Stimulated activated CD4-positive, alpha-beta T cell treated with anti-CD3 and anti-CD28 coated beads, Interleukin-12 subunit alpha, Interleukin-12 subunit beta, amount 100 ng/mL, for 48 hours (primary cell): ENCODE measurements around the gene LSM2.
"Not testable (repeated sequence)": the region's sequence is repeated elsewhere in the genome, so short reads cannot be mapped to it uniquely, and the experiment has no call there.

Experiments used
- DNase-seq, 3 donors: peaks; one replicate each; pipeline ENCODE4 v3.0.0-alpha.2; 2020; ENCODE audit warnings: low read depth in 2 of 3, low spot score in 1 of 3

Gene LSM2

DNA sequence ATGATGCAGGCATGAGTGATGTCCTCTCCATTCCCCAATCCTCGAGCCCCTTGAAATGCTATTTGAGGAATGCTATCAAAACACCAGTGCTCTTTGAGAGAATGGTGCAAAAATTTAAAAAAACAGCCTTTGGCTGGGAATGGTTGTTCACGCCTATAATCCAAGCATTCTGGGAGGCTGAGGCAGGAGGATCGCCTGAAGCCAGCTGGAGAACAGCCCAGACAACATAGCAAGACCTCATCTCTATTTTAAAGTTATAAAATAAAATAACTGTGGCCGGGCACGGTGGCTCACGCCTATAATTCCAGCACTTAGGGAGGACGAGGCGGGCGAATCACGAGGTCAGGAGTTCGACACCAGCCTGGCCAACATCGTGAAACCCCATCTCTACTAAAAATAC lies 7.0 kb downstream of the LSM2 start:
- DNase-seq: no peak

DNA sequence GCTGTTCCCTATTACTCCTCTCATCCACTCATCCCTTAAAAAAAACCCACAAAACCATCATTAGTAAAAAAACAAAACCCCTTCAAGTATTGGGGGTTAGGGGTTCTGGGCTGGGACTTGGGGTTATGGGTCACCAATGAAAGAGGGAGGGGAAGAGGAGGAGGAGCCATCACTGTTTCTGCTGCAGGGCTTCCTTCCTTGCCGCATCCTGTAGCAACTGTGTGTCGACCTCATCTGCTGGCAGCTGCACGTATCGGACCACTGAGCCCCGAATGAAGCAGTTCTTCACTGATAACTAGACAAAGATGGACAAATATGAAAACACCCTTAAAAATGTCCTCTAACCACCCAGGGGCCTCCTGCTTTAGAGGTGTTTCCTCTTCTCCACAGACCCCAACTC lies 9.2 kb downstream of the LSM2 start:
- no peak for DNase-seq

DNA sequence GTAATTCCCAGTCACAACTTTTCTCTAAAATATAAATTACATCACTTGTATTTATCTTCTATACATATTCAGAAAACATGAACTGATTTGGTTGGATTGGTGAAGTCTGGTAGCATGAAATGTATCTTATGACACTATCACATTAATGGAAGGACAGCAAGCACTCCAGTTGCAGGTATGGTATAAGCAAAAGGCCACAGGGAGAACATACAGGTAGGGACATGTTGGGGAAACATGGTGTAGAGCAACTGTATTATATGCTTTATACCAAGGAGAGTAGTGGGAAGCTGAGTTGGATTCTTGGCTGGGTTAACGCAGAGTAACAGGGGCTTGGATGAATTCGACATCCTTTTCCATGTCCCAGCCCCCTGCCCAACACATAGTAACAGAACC lies 9.8 kb downstream of the LSM2 start:
- no peak for DNase-seq

DNA sequence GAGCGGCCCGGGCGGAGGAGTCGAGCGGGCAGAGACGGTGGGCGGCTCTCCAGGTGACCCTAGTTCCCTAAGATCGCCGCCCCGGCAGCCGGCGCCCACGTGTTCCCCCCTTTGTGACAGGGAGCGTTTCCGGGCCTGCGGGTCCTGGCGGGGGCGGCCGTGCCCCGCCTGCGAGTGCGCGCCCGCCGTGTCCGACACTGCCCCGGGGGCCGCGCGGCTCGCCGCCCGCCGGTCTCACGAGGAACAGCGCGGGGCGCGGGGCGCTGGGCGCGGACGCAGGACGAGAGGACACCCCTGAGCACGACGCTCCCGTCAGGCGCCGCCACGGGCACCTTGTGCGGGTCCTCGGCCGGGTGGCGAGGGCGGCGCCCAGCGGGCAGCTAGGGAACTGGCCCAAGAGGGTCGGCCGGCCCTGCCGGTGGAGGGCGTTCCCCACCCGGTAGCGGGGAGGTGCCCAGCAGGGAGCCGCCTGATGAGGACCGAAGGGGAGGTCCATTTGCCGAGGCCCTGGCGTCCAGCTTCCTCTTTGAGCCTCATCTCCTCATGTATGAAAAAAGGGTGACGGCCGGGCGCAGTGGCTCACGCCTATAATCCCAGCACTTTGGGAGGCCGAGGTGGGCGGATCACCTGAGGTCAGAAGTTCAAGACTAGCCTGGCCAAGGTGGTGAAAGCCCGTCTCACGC lies 11.0 kb downstream of the LSM2 start, which contains the start of gene VARS1:
Gene VARS1 (minus strand): TSS at position 137 of the 683 bp plus-strand sequence. CDS start 535 bp downstream, outside the sequence.
- peak; percentile 72 to 81 (median 77) for DNase-seq

DNA sequence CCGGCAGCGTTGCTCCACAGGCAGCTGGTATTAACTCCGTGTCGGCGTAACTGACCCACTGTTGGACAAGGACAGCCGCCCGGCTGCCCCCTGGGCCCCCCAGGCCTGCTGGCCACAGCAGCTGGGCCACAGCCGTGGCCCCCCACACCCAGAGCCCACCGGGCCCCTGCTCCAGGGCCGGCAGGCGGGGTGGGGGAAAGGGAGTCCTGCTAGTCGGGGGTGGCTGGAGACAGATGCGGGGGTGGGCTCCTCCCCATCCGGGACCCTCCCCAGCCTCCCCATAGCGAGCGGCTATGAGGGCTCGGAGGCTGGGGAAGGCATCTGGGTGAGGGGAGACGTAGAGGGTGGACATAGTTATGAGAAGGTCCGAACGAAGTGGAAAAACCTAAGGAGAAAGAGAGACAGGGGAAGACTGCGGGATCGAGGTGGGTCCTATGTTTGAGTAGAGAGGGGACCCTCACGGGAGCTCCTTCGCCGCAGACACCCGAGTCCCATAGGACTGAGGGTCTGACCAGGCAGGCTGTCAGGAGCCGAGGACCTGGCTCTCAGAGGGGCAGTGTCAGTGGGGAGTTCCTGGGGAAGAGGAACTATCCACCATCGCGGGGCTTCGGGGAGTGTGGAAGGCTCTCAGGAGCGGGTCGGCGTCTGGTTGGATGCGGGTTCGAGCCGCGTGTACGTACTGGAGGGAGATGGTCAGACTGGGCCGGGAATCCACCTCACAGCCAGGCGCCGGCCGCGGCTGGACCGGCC lies 11.7 kb downstream of the LSM2 start:
- no peak for DNase-seq

DNA sequence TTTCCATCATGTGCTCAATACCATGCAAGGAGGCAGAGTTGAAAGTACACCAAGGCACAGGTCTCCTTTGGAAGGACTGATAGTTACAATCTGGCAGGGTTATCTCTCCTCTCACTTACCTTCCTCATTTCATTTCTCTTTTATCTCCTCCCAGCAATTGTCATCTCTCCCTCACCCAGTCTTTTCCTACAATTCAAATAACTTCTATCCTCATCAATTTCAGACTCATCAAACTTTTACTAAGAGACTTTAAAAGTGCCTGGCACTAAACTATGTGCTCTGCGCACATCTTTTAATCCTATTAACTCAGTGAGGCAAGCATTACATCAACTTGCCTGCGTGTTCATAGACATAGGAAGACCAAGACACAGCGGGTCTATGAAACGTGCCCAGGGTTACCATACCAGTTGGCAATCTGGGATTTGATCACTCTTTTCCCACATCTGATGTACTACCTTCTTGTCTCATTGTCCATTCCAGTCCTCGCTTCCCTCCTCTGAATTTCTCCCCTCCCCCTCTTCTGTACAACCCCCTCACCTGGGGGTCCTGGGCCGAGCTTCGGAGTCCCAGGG lies 12.4 kb downstream of the LSM2 start:
- DNase-seq: no peak

DNA sequence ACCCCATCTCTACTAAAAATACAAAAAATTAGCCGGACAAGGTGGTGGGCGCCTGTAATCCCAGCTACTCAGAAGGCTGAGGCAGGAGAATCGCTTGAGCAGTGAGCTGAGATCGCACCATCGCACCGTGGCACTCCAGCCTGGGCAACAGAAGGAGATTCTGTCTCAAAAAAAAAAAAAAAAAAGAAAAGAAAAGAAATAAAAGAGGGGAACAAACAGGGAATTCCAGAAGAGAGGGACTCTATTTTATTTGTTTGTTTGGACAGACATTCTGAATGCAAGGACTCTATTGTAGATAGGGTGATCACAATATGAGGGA lies 12.9 kb downstream of the LSM2 start:
- not testable (repeated sequence) for DNase-seq

DNA sequence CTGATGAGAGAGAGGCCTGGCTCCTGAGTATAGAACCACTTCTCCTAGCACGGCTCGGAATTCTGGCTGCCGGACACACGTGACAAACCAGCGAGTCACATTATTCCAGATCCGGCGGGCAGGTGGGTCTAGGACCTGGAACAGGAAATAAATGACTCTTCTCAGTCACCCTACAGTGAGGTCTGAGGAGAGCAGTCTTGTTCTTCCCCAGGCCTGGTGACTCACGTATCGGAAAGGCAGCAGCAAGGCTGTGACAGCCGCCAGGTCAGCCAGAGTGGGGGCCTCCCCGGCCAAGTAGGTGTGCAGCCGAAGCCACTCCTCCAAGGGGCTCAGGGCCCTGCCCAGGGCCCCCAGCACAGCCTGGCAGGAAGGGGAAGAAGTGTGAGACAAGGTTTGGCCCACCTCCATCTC lies 14.0 kb downstream of the LSM2 start:
- DNase-seq: no peak

DNA sequence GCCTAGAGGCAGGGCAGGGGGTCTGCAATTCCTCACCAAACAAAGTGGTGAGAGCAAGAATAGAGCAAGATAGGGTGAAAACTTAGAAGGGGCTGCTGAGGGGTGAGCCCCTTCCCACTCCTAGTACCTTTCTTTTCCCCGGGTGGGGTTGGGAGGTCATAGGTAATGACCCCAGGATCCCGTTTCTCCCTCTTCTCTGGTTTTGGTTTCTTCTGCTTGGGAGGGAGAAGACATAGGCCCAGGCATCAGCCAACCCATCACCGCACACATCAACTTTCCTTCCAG lies 14.7 kb downstream of the LSM2 start:
- no peak for DNase-seq

DNA sequence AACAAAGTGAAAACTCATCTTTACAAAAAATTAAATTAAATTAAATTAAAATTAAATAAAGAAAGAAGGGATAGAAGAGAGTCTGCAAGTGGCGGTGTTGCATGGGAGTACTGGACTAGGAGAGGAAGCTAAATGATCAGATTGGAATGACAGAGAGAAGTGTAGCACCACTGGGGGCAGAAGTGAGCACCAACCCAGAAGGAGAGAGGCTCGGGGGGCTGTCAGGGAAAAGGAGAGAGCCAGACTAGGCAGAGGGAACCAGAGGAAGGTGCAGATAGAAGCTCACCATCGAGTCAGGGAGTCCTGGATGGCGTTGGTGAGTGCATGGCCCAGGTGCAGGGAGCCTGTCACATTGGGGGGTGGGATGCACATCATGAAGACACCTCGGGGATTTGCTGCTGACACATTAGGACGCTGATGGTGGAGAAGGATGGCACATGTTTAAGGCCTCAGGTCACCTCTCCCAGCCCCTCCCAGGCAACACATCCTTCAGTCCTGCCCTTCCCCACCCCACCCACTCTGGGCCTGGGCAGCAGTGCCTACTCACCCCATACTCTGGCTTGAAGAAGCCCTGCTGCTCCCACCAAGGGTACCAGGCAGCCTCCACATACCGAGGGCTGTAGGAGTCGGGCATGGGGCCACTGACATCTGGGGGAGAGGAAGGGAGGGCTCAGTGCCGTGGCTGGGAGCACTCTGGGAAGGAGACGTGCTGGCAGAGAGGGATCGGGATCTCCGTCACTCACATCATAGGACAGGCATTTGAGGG lies 15.3 kb downstream of the LSM2 start:
- DNase-seq: no peak

DNA sequence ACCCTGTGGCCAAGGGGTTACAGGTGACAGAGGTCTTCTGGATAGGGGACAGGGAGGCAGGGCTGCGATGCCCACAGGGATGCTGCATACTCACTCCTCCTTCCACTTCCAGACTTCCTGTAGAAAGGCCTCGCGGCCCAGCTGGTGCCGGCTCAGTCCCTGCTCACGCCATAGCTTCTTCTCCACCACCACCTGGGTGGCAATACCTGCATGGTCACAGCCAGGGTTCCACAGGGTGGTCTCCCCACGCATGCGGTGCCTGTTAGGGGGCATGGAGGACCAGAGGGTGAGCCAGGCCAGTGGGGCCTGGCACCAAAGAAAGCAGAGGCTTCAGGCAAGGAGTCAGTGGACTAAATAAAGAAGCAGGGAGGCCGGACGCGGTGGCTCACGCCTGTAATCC lies 21.3 kb downstream of the LSM2 start:
- DNase-seq: no peak

DNA sequence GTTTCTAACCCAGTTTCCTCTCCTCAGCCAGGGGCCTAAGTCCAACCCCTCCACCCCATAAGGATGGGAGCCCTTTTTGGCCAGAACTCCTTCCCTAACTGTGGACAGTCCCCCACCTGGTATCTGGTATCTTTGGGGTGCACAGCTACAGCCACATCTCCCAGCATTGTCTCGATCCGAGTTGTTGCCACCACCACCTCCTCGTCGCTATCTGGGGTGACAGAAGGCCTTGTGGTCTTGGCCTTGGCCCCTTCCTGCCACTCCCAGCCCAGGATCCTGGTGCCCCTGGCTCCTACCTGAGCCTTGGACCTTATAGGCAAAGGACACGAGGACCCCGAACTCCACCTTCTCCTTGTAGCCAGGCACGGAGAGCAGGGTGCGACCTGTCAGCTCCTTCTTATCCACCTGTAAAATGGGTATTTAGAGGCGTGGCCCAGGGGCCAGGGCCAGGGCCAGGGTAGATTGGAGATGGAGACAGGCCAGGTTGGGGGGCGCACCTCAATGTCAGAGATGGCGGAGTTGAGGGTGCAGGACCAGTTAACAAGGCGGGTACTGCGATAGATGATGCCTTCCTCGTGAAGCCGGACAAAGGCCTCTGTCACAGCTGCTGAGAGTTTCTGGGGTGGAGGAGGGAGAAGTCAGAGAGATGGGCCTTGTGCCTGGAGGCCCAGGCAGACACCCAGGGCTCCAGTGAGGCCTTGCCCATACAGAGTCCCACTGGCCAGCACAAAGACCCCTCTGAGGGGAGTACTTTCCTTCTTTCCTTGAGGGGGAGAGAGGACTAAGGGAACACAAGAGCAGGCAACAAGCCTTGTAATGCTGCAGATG lies 22.5 kb downstream of the LSM2 start:
- DNase-seq: no peak

DNA sequence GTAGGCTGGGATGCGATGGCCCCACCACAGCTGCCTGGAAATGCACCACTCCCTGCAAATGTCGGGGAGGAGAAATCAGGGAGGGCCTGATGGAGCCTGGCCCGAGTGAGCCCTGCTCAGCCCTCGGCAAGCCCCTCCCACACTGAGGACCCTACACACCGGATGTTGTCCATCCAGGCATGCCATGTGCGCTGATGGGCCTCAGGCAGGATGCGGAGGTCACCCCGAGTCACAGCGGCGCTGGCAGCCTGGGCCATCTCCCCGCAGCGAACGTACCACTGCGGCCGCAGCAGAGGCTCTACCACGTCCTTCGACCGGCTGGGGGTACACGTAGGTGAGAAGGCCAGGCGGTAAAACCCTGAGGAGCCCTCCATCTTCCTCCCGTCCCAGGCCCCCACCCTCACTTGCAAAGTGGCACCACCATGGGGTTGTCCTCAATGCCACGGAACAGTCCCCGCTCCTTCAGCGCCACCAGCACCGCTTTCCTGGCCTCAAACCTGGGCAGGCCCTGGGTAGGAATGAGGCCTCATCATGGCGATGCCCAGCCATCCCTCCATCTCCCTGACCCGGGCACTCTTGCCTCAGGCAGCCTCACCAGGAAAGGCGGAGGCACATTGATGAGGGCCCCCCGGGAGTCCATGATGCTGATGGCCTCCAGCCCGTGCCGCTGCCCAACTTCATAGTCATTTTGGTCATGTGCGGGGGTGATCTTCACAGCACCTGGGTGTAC lies 24.5 kb downstream of the LSM2 start:
- no peak for DNase-seq

DNA sequence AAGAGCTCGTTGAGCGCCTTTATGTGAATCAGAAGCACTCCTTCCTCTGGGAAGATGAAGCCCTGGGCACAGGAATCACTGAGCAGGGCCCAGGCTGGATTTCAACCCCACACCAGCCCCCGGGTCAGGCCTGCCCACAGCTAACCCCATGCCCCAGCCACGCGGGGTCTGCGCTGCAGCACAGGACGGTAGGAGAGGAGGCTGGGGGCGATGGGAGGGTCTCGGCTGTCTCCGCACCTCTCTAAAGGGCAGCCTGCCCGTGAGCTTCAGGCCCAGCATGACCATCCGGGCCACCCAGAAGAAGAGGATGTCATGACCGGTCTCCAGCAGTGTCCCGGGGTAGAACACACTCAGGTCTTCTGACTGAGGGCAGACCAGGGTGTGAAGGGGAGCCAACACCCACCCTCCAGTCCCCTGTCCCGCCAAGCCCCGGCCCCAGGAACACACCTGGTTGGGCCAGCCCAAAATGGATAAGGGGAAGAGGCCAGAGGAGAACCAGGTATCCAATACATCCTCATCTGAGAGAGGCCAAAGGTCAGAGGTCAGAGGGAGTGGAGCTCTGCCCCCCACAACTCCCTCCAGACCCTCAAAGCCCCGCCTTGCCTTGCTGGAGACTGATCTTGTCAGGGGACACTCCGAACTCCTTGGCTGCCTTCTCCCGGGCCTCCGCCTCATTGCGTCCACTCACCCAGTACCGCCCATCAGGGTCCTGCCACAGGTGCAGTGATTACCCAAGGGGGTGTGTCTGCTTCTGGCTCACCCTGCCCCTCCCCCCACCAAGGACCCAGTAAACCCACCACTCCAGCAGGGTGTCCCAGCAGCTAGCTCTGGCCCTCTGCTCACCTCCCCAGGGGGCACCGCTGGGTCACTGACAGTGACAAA lies 25.3 kb downstream of the LSM2 start:
- DNase-seq: no peak

DNA sequence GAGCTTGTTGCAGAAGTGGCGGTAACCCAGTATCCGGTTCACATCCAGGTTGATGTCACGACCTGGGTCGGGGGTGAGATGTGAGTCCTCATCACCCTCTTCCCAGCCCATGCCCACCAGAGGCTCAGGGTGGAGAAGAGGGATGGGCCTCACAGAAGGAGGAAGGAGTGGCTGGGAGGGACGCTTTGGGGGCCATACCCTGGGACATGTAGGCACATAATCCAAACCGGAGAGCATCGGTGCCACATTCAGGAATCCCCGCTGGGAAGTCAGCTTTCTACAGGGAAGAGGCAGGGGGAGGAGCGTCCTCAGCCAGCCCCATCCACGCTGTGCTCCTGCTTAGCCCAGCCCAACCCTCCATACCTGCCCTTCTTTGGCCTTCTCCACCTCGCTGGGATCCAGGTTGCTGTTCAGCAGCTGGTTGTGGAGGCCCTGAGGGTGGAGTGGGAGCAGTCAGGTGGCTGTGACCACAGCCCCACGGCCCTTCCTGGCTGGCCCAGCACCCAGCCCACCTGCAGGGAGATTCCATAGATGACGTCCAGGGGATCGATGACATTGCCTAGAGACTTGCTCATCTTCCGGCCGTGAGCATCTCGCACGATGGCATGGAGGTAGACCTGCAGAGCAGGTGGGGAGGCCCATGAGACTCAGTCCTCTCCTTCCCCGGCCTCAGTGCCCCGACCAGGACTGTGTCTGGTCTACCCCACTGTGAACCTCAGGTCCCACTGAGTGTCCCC lies 26.1 kb downstream of the LSM2 start:
- no peak for DNase-seq

DNA sequence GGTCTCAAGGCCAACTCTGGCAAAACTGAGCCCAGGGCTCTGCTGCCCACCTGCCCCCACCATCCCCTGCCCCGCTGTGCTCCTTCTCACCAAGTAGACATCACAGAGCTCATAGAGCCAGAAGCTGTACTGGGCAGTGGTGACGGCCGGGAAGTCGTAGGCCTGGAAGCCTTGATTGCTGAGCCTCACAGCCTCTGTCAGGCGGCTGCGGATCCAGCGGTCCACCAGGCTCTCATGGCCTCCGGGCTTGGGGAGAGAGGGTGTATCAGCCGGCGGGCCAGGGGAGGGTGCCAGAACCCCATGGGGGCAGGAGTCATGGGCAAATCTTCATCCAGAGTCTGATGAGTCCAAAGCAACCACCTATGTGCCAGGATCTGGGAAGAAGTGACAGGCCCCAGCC lies 26.9 kb downstream of the LSM2 start:
- no peak for DNase-seq

DNA sequence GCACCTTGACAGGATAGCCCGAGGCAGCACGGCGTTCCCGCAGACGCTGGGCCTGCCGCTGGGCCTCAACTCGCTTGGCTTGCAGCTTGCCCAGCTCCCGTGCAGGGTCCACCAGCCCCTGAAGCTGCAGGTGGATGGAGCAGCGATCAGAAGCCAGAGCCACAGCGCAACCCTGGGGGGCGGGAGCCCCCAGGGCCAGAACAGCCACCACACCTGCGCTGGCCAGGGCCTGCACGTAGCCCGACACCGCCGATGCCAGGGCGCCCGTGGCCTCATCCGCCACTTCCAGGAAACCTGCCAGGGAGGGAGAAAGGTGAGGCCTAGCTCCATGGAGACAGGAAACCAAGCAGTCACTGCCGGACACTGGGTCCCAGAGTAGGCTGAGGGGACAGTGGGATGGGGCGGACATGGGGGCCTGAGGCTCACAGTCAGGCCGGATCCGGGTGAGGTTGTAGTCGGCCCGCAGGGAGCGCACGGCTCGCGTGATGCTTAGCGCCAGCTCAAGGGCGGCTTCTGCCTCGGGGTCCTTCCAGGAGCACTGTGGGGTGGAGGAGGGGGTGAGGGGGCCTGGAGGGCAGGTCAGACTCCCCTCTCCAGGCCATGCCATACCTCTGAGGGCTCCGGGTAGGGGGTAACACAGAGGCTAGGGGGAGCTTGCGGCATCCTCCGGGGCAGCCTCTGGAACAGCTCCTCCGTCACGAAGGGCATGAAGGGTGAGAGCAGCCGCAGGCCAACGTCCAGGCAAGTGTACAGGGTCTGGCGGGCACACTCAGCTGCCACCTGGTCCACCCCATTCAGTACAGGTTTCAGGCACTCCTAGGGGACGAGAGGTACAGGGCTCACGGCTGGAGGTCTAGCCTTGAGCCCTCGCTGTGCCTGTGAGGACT lies 27.5 kb downstream of the LSM2 start:
- DNase-seq: no peak

DNA sequence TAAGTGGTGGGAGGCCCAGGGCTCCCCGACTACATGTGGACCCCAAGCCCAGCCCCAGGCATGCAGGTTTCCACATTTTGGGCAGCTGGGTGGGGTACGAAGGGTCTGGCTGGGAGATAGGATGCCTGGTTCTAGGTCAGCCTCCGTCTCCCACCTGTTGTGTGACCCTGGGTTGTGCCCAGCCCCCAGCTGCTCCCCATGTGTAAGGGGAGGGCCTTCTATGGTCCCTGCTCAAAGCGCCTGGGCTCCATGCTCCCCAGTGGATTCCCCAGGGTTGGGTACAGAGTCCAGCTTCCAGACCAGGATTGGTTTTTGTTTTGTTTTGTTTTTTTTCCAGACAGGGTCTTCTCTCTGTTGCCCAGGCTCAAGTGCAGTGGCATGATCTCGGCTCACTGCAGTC lies 28.6 kb downstream of the LSM2 start:
- DNase-seq: no peak
